Suprapubic skin (tissue), 4 donors: ENCODE data around the gene FRMD4B. TPM values are rescaled to one million over a fixed set of nuclear protein-coding genes. Genes with fewer than 3 reads are reported as not detected.

ENCODE experiments used
- DNase-seq, 2 donors: peaks; one replicate each; pipeline ENCODE4 v3.0.0-alpha.2; 2019; ENCODE audit warnings: low spot score in 2 of 2
- H3K27ac ChIP-seq: fragments of 200-600 bp; sonication (generic); one replicate; pipeline ENCODE4 v1.5.1; 2019
- H3K27me3 ChIP-seq: fragments of 200-600 bp; sonication (generic); one replicate; pipeline ENCODE4 v1.5.1; 2019
- H3K36me3 ChIP-seq: fragments of 200-600 bp; sonication (generic); one replicate; pipeline ENCODE4 v1.5.1; 2019
- H3K4me1 ChIP-seq: fragments of 200-600 bp; sonication (generic); one replicate; pipeline ENCODE4 v1.5.1; 2019
- H3K4me3 ChIP-seq: fragments of 200-600 bp; sonication (generic); one replicate; pipeline ENCODE4 v1.5.1; 2019; ENCODE audit warnings: mild to moderate bottlenecking
- H3K9me3 ChIP-seq: fragments of 200-600 bp; sonication (generic); one replicate; pipeline ENCODE4 v1.5.1; 2019
- CTCF ChIP-seq, 2 donors: fragments of 200-600 bp in 1 of 2; fragments of 450-650 bp in 1 of 2; sonication (generic) in 1 of 2; IDR thresholded peaks; one replicate each; pipeline ENCODE4 v1.5.1; 2016 to 2019; ENCODE audit warnings: antibody characterized with exemption in 2 of 2, mild to moderate bottlenecking in 1 of 2, moderate library complexity in 1 of 2
- EP300 ChIP-seq: sonication (generic); formaldehyde crosslinking; IDR thresholded peaks from one replicate; pipeline ENCODE4 v1.6.1; 2017; ENCODE audit warnings: antibody characterized with exemption
- POLR2A ChIP-seq, 2 donors: fragments of 450-650 bp; IDR thresholded peaks; one replicate each; pipeline ENCODE4 v1.6.1; 2017; ENCODE audit warnings: antibody characterized with exemption in 2 of 2, mild to moderate bottlenecking in 2 of 2, moderate library complexity in 2 of 2
- POLR2AphosphoS5 ChIP-seq, 3 donors: sonication (generic); formaldehyde crosslinking; IDR thresholded peaks; one replicate each; pipeline ENCODE4 v1.6.1; 2017; ENCODE audit warnings: antibody characterized with exemption in 3 of 3
- WGBS: methylation state at CpG from one replicate; pipeline ENCODE4 v1.1.5; 2018; 5-methylcytosine and 5-hydroxymethylcytosine counted together
- total RNA-seq, 4 donors: library from RNA; depleted of rRNA; stranded (reverse); fragments of >200 nt; gene quantifications; one replicate each; pipeline ENCODE4 v1.1.0, GENCODE V29; 2016

Gene FRMD4B
- total RNA-seq, 4 donors from 2014 or later, result 53.8 to 75.3 (median 67.8) TPM

GRCh38 chr3:69210068-69210730 lies 175.7 kb downstream of the FRMD4B start:
- no peak for DNase-seq
- Histone ChIP-seq H3K4me3 (no peak overlapping the region), H3K4me1 (peaks cover 9% of the 10 kb centered on the region), H3K9me3 (no peaks in the 10 kb centered on the region), H3K36me3 (peaks cover 5% of the 10 kb centered on the region), H3K27ac (no peak overlapping the region), H3K27me3 (no peaks in the 10 kb centered on the region)
- TF ChIP-seq EP300 (no peak), POLR2A (IDR thresholded peaks at IDR 0.05) (no peak), POLR2AphosphoS5 (IDR thresholded peaks at IDR 0.05) (no peak), CTCF (IDR thresholded peaks at IDR 0.05) (no peak)
- 67% methylated on average over 5 of the region's 5 CpGs for WGBS

- no peaks in the 10 kb centered on the region for H3K27me3 ChIP-seq
- no peak overlapping the region for H3K4me3 ChIP-seq
- TF ChIP-seq CTCF (IDR thresholded peaks at IDR 0.05), result no peak
- TF ChIP-seq POLR2A (IDR thresholded peaks at IDR 0.05), result no peak
- no peak for TF ChIP-seq POLR2AphosphoS5 (IDR thresholded peaks at IDR 0.05)
- no peak for TF ChIP-seq EP300
- peaks cover 12% of the 10 kb centered on the region for H3K4me1 ChIP-seq
- DNase-seq, result no peak
- peaks cover 5% of the 10 kb centered on the region for H3K36me3 ChIP-seq
- no peak overlapping the region for H3K27ac ChIP-seq
- H3K9me3 ChIP-seq, result no peaks in the 10 kb centered on the region
Measured at GRCh38 chr3:69209413-69209812, 176.5 kb downstream of the FRMD4B start.

GRCh38 chr3:69207031-69207430 lies 178.9 kb downstream of the FRMD4B start:
- TF ChIP-seq CTCF (IDR thresholded peaks at IDR 0.05) (no peak), EP300 (no peak), POLR2A (IDR thresholded peaks at IDR 0.05) (no peak)

GRCh38 chr3:69205385-69205784 lies 180.5 kb downstream of the FRMD4B start:
- TF ChIP-seq POLR2A (IDR thresholded peaks at IDR 0.05) (no peak), EP300 (no peak), CTCF (IDR thresholded peaks at IDR 0.05) (no peak)
- 93% methylated on average over 1 of the region's 1 CpG for WGBS

More at GRCh38 chr3:69207031-69207430, 178.9 kb downstream of the FRMD4B start:
- WGBS, result 100% methylated on average over 1 of the region's 1 CpG
- H3K36me3 ChIP-seq, result no peaks in the 10 kb centered on the region
- no peak overlapping the region for H3K4me3 ChIP-seq
- no peaks in the 10 kb centered on the region for H3K27me3 ChIP-seq
- no peaks in the 10 kb centered on the region for H3K9me3 ChIP-seq
- H3K27ac ChIP-seq, result no peak overlapping the region
- peaks cover 15% of the 10 kb centered on the region for H3K4me1 ChIP-seq
- no peak for DNase-seq

GRCh38 chr3:69204315-69204957 lies 181.5 kb downstream of the FRMD4B start:
- H3K27ac ChIP-seq, result no peak overlapping the region
- no peaks in the 10 kb centered on the region for H3K27me3 ChIP-seq
- 53% methylated on average over 8 of the region's 8 CpGs for WGBS
- H3K4me1 ChIP-seq, result peaks cover 28% of the 10 kb centered on the region
- H3K9me3 ChIP-seq, result no peaks in the 10 kb centered on the region
- TF ChIP-seq CTCF (IDR thresholded peaks at IDR 0.05), result no peak
- TF ChIP-seq POLR2A (IDR thresholded peaks at IDR 0.05), result no peak
- no peak for TF ChIP-seq EP300
- TF ChIP-seq POLR2AphosphoS5 (IDR thresholded peaks at IDR 0.05), result no peak
- no peaks in the 10 kb centered on the region for H3K36me3 ChIP-seq
- H3K4me3 ChIP-seq, result no peak overlapping the region
- DNase-seq, result no peak

More at GRCh38 chr3:69205385-69205784, 180.5 kb downstream of the FRMD4B start:
- Histone ChIP-seq H3K27ac (no peak overlapping the region), H3K9me3 (no peaks in the 10 kb centered on the region), H3K27me3 (no peaks in the 10 kb centered on the region), H3K36me3 (no peaks in the 10 kb centered on the region), H3K4me3 (no peak overlapping the region), H3K4me1 (peaks cover 21% of the 10 kb centered on the region)
- DNase-seq, result no peak
